Stimulated activated naive CD8-positive, alpha-beta T cell treated with anti-CD3 and anti-CD28 coated beads, Interleukin-15, amount 100 ng/mL, for 72 hours (primary cell): Measurements from ENCODE around the gene SSH2.

ENCODE experiments used
- ATAC-seq: fragments of 150-1000 bp; cut with Tn5 transposase; 2 replicates; pipeline ENCODE4 v1.10.0; 2021; ENCODE audit warnings: mild to moderate bottlenecking, moderate library complexity
- DNase-seq, 2 donors: peaks; one replicate each; pipeline ENCODE4 v3.0.0; 2021 to 2022
- H3K27ac Mint-ChIP-seq, 2 donors: one replicate each; pipeline ENCODE4 v1.8.0; 2022; ENCODE audit warnings: mild to moderate bottlenecking in 2 of 2, mixed read lengths in 2 of 2, moderate library complexity in 2 of 2
- H3K27me3 Mint-ChIP-seq: one replicate; pipeline ENCODE4 v1.8.0; 2022; ENCODE audit warnings: mixed read lengths
- H3K4me1 Mint-ChIP-seq: one replicate; pipeline ENCODE4 v1.8.0; 2022; ENCODE audit warnings: mild to moderate bottlenecking, mixed read lengths
- H3K4me3 Mint-ChIP-seq, 2 donors: one replicate each; pipeline ENCODE4 v1.8.0; 2022; ENCODE audit warnings: mild to moderate bottlenecking in 2 of 2, mixed read lengths in 2 of 2, moderate library complexity in 1 of 2
- H3K9me3 Mint-ChIP-seq, 2 donors: one replicate each; pipeline ENCODE4 v1.8.0; 2022; ENCODE audit warnings: mixed read lengths in 2 of 2

The SSH2 gene

DNA sequence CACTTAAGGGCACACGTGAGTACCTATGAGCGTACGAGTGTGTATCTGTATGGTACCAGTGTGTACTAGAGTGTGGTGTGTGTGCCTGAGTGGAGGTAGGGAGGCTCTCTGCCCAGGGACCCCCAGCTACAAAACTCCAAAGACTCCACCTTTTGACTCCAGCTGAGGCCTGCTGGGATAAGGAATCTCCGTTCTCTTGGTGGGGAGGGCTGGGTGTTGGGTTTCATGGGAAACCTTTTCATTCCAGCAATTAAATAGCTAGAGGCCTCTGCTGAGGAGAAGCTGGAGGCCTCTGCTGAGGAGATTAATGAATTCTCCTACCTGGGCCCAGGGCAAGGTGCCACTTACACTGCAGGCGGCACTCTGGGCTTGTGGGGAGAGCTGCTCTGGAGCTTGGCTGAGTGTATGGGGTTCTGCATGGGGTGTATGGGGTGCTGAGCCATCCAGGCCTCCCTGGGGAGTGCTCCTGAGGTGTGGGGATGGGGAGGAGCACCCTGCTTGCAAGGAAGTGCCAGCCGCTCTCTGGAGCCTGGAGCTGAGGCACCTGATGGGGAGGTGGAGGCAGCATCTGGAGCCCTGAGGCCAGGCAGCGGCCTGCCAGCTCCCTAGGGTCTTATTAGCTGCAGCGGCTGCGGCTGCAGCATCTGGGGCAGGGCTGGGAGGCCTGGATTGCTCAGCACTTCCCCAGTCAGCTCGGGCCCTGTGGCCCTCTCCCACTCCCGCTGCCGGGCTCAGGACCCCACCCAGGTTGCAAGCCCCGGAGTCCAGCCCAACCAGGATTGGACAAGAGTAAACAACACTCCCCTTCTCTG is 332.5 kb downstream of the SSH2 start:
- Mint-ChIP-seq H3K27ac (no peak overlapping the region), H3K4me3 (no peak overlapping the region), H3K9me3 (no peaks in the 10 kb centered on the region), H3K27me3 (no peaks in the 10 kb centered on the region), H3K4me1 (peaks cover 41% of the 10 kb centered on the region)
- no peak for ATAC-seq
- no peak for DNase-seq

- Mint-ChIP-seq H3K4me3 (no peak overlapping the region), H3K27ac (no peak overlapping the region), H3K9me3 (no peaks in the 10 kb centered on the region), H3K4me1 (peaks cover 49% of the 10 kb centered on the region), H3K27me3 (no peaks in the 10 kb centered on the region)
- DNase-seq (no peak), ATAC-seq (no peak)
These were observed 333.2 kb downstream of the SSH2 start for GRCh38 chr17:29596811-29597210.

DNA sequence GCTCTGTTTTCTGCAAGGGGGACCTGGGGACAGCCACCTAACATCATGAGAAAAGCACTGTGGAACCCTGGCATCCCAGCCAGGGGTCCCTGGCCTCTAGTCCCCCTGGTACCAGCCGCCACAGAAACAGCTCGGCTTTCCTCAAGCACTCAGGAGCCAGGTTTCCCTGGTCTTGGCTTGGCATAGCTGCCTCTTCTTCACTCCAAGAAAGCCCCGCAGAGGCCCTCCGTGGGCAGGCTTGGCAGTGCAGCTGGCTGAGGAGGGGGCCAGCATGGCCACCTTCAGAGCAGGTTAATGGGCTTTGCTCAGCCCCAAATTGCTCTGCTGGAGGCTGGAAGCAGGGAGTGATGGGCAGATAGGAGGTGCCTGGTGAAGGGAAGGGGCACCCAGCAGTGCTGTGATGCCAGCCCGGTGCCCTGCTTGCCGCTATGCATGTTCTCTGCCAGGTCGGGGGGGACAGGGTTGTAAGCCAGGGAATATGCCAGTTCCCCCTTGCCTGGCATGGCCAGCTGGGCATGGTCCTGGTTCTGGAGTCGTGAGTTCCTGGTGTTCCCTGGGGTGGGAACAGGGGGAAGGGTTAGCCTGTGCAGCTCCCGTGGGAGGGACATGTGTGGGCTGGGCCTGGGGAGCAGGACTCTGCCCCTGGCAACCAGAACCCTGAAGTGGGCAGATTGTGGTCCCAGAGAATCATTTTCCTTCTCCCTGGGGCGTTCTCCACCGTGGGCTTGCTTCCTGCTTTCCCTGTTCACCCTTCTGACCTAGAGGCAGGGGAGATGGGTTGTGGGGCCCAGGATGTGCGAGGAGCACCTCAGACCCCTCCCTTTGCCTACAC is 333.9 kb downstream of the SSH2 start:
- Mint-ChIP-seq H3K27ac (no peak overlapping the region), H3K4me1 (peaks cover 55% of the 10 kb centered on the region)

DNA sequence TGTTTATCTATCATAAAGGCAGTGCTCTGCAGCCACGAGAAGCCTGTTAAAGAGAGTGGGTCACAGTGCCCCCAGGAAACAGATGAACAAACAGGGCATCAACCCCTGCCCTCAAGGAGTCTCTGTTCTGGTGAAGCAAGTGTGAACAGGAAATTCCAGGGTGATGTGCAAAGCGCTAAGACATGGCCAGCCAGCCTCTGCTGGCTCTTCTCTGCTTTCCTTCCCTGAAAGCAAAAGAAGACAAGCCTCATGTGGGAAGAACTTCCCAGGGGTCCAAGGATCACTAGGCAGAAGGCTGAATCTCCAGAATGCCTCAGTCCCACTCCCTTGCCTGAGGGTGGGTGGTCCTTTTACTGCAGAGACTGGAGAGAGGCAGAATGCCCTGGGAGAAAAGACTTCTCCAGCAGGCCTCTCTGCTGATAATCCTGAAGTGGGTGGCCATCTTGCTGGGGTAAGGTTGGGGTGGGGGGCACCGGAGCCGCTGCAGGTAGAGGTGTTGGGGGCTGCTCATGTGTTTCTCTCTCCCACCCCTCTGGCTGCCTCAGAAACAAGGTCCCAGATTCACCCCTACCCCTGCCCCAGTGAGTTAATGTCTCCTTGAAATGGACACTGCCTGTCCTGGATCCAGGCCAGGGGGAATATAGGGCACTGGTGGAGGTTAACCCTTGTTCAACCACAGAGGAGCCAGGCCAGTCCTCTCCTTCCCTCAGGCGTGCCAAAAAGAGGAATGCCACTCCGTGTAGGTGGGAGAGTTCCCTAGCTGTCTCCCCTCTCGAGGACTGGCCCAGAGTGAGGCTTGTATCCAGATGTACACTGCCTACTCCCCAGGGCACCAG is 334.7 kb downstream of the SSH2 start:
- ATAC-seq (no peak), DNase-seq (no peak)
- H3K4me3 Mint-ChIP-seq: no peak overlapping the region
- H3K27ac Mint-ChIP-seq: no peak overlapping the region
- H3K4me1 Mint-ChIP-seq: peaks cover 56% of the 10 kb centered on the region
- H3K9me3 Mint-ChIP-seq: no peaks in the 10 kb centered on the region
- H3K27me3 Mint-ChIP-seq: no peaks in the 10 kb centered on the region

More for the DNA sequence above, 333.9 kb downstream of the SSH2 start:
- no peaks in the 10 kb centered on the region for H3K27me3 Mint-ChIP-seq
- H3K9me3 Mint-ChIP-seq: no peaks in the 10 kb centered on the region
- DNase-seq (no peak), ATAC-seq (no peak)
- H3K4me3 Mint-ChIP-seq: no peak overlapping the region

DNA sequence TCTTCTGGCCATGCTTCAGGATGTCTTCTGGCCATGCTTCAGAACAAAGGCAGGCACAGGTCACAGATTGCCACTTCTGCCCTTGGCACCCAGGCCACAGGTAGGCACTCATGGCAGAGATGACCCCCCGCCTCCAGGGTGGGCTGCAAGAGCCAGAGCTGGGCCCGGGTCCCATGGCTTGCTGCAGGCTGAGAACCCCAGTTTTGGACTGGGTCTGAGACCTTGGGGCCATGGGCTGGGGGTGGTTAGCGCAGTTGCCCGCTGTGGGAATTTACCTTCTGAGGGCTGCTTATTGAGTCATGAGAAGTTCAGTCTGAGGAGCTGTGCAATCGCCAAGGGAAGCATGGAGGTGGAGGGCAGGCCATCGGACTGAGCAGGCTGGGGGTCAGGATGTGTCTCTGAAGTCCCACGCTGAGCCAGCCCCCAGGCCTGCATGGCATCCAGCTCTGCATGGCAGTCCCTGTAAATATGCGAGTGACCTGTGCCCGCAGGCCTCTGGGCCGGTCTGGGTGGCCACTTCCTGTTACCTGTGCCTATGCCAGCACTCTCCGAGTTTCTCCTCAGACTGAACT is 335.4 kb downstream of the SSH2 start:
- ATAC-seq (no peak), DNase-seq (no peak)
- H3K4me1 Mint-ChIP-seq: peaks cover 61% of the 10 kb centered on the region
- no peak overlapping the region for H3K27ac Mint-ChIP-seq
- H3K4me3 Mint-ChIP-seq: peak overlapping the region; percentile 82 to 88
- H3K27me3 Mint-ChIP-seq: no peaks in the 10 kb centered on the region
- H3K9me3 Mint-ChIP-seq: no peaks in the 10 kb centered on the region

DNA sequence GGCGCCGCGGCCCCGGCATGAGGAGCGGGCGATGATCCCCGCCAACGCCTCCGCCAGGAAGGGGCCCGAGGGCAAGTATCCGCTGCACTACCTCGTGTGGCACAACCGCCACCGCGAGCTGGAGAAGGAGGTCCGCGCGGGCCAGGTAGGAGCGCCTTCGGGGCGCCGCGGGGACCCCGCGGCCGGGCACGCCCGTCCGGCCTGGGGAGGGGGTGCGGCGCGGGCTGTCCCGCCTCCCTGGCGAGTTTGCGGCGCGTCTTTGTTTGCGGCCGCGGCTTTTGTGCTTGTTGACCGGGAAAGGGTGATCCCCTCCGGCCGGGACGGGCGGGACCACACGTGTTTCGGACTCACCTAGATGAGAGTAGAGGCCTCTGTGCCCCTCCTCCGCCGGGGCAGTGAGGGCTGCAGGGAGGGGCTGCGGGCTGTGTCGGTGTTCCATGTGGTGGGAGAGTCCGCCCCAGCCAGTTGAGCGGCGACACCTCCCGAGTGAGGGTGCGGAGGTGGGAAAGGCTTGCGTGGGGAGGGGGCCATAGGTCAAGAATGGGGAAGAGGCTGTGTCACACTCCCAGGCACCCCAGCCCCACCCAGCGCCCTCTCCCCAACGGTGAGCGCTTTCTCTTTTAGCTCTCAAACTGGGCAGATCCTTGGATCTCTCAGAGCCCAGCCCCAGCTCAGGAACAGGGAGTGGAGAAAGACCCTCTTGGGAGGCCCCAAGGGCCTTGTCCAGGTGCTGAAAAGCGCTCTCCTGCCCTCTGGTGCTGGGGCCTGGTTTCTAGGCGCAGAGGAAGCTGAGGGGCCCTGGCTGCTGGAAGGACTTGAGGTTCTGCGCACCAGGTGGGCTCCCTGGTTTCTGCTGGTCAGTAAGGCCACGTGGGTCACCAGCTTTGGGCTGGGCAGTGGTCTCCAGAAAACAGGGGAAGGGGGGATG is 336.2 kb downstream of the SSH2 start:
- Mint-ChIP-seq H3K27me3 (no peaks in the 10 kb centered on the region), H3K9me3 (no peaks in the 10 kb centered on the region), H3K4me1 (peaks cover 61% of the 10 kb centered on the region), H3K4me3 (peak overlapping the region; percentile 82 to 88), H3K27ac (peak overlapping the region in 1 of 2 donors; percentile 67)
- ATAC-seq (no peak), DNase-seq (peak in 1 of 2 donors; percentile 43)

DNA sequence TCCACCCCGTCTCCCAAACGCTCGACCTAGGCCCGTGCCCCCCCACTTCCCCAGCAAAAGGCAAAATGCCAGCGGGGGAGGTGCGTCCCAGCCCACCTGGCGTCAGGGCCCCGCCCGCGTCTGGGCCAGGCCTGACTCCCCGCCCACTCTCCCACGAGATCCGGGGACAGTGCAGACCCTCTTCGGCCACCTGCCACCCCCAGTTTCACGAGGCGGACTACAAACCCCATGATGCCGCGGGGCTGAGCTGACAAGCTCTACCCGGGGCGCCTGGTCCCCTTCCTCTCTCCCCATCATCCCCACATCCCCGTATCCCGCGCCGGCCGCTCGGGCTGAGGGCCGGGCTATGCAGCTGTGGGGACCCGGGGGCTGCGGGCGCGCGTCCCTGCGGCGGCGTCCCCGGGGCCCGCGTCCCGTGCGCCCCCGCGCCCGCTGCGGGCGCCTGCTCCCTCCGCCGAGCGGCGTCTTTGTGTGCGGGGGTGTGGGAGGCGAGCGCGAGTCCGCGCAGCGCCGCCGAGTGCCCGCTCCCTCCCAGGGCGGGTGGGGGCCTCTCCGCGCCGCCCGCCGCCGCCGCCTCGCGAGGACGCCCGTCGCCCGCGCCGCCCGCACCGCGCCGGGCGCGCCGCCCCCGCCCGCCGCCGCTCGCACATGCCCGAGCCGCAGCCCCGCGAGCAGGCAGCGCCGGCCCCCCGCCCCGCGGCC is 337.0 kb downstream of the SSH2 start, which contains the start of gene ANKRD13B:
TSS of gene ANKRD13B (plus strand) at position 283 of the 702 bp plus-strand sequence. CDS start 490 bp downstream, outside the sequence.
- H3K27ac Mint-ChIP-seq: peak within 1 kb of the TSS in 1 of 2 donors; percentile 67
- ATAC-seq (peak; percentile 26), DNase-seq (peak; percentile 41 to 51)
- H3K4me3 Mint-ChIP-seq: peak within 1 kb of the TSS; percentile 82 to 91
- no peaks in the 10 kb centered on the region for H3K27me3 Mint-ChIP-seq
- peaks cover 67% of the 10 kb centered on the region for H3K4me1 Mint-ChIP-seq
- H3K9me3 Mint-ChIP-seq: no peaks in the 10 kb centered on the region

DNA sequence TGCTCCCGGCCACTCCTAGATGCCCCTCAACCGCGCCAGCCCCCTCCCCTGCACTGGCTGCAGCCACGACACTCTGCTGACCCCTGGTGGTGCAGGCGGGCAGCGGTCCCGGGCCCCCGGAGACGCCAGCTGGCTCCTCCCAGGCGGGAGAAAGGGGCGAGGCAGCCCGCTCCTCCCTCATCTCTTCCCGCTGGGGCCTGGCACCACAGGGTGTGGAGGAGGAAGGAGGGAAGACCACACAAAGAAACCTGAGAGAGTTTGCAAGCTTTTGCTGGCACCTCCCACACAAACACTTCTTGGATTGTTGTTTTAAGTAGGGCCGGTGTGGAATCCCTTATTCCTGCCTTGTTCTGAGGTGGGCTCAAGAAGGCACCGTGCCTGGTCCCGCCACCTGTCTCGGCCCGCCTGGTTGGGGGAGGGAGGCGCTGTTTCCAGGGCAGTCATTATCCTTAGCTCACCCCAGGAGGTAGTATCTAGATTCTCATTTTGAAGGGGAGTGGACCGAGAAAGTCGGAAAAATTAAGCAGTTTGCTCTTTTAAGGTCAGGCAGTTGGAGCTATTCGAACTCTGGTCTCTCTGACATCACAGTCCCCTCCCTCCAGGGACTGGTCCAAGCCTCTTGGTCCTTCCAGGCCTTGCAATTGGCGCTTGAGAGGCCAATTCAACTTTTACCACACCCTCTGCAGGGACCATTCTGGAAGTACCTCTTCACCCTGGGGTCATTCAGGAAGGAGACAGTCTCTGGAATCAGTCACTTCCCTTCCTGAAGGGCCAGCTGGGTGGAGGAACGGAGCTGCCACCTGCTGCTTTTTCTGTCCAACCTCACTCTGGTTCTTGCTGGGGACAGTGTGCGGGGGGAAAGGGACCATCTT is 338.1 kb downstream of the SSH2 start:
- Mint-ChIP-seq H3K27ac (no peak overlapping the region), H3K27me3 (no peaks in the 10 kb centered on the region), H3K4me3 (peak overlapping the region; percentile 82 to 91)

DNA sequence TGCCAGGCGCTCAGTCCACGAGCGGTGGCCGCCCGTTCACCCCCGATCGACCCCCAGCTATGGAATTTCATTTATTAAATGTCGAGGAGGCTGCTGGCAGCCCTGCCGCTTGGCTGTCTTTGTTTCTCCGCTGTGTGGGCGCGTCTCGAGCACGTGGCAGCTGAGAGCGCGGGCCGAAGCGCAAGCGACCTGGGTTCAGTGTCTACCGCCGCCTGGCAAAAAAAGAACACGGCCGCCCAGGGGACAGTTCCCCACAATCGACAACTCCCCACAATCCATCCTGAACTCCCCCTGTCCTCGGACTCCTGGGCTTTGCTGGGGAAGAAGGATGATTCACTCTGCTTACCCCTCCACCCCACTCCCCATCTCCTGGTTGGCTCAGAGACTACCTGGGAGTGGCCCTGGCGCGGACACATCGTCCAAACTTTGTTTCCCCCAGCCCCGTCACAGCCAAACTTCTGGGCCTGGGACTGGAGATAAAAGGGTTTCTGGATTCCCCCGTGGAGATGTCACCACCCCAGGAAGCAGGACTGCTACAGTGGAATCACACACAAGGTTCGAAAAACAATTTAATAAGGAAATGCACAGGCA is 338.8 kb downstream of the SSH2 start:
- peak; percentile 60 to 63 for DNase-seq
- ATAC-seq: peak; percentile 23
- Mint-ChIP-seq H3K9me3 (no peaks in the 10 kb centered on the region), H3K27me3 (no peaks in the 10 kb centered on the region), H3K4me1 (peaks cover 81% of the 10 kb centered on the region), H3K4me3 (peak overlapping the region; percentile 82 to 91), H3K27ac (peak overlapping the region; percentile 74 to 81)

More for the DNA sequence above, 338.1 kb downstream of the SSH2 start:
- H3K9me3 Mint-ChIP-seq: no peaks in the 10 kb centered on the region
- DNase-seq (peak; percentile 83 to 84), ATAC-seq (peak; percentile 51)
- peaks cover 77% of the 10 kb centered on the region for H3K4me1 Mint-ChIP-seq

DNA sequence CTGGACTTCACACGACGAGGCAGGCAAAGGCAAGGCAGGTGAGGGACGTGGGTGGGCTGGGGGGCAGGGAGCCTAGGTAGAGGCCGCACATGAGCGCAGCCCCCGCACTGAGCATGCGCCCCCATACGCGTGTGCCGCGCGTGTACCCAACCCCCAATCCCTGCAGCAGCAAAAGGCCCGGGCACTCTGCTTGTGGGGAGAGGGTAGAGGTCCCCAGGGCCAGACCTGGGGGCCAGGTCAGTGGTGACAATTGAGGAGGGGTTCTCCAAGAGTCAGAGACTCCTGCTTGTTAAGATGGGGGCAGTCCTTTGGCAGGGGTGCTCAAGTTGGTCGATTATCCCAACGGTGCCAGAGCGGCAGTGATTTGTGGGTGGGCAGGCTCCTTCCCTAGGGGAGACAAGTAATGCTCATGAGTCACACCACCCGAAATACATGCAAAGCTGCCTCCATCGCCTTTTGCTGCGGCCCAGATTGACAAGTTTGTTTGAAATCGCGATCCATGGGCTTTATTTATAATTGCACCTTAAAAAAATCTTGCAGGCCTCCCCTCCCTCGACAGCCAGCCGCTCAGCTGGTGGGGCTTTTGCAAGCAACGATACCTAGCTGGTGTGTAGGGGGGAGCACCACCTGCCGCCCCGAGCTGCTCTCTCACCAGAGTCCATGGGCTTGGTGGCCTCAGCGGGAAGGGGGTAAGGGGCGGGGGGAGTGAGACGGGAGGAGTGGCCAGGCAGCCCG is 339.4 kb downstream of the SSH2 start:
- Mint-ChIP-seq H3K4me3 (peak overlapping the region; percentile 82 to 91), H3K4me1 (peaks cover 85% of the 10 kb centered on the region), H3K9me3 (no peaks in the 10 kb centered on the region), H3K27ac (peak overlapping the region in 1 of 2 donors; percentile 59), H3K27me3 (no peaks in the 10 kb centered on the region)
- ATAC-seq: no peak
- peak; percentile 46 to 51 for DNase-seq

GRCh38 chr17:29589524-29590410 is 340.3 kb downstream of the SSH2 start, which contains the start of gene GIT1:
GIT1 (minus strand) TSS chr17:29589648; CDS start chr17:29589378, 270 bp downstream.
- H3K4me1 Mint-ChIP-seq: peaks cover 86% of the 10 kb centered on the region
- peak within 1 kb of the TSS; percentile 53 to 84 for H3K27ac Mint-ChIP-seq
- H3K27me3 Mint-ChIP-seq: no peaks in the 10 kb centered on the region
- ATAC-seq (peak; percentile 74), DNase-seq (peak; percentile 82)
- H3K4me3 Mint-ChIP-seq: peak within 1 kb of the TSS; percentile 95 to 98
- no peaks in the 10 kb centered on the region for H3K9me3 Mint-ChIP-seq
